IMR-90 (cell line): Measurements from ENCODE around the gene MYO7B. TPM values are rescaled to one million over a fixed set of nuclear protein-coding genes. Genes with fewer than 3 reads are reported as not detected.

Source experiments
- ATAC-seq: fragments of 200-7000 bp; cut with Tn5 transposase; 2 replicates; pipeline ENCODE4 v1.9.1; 2020; ENCODE audit warnings: low read depth, mild to moderate bottlenecking, moderate library complexity
- BruUV-seq: library from RNA; stranded (reverse); fragments of 400-500 nt; replicated peaks from 2 replicates; lab custom pipeline; 2021; lab: Mats Ljungman, UMichigan
- CTCF ChIA-PET: fragments of 300-600 bp; formaldehyde crosslinking; extraction: SDS; loops from one replicate; lab custom pipeline; 2021; ENCODE audit warnings: antibody characterized with exemption; lab: Yijun Ruan, JAX
- POLR2A ChIA-PET: fragments of 300-600 bp; sonication (Branson Sonifier 250); formaldehyde crosslinking; loops from one replicate; lab custom pipeline; 2022; ENCODE audit warnings: antibody characterized with exemption; ENCODE audit not compliant: unreplicated experiment; lab: Charles Lee
- DNase-seq: peaks from one replicate; pipeline ENCODE4 v3.0.0; 2013
- H2AFZ ChIP-seq: replicated peaks from 2 replicates; pipeline ENCODE3; 2013; ENCODE audit warnings: low read length, mild to moderate bottlenecking; ENCODE audit not compliant: poor library complexity
- H2AK5ac ChIP-seq: 2 replicates; pipeline ENCODE4 v1.6.1; 2013; ENCODE audit warnings: low read depth, low read length, inconsistent platforms
- H2AK9ac ChIP-seq: replicated peaks from 2 replicates; pipeline ENCODE3; 2013; ENCODE audit warnings: mild to moderate bottlenecking, low read depth, low read length, moderate library complexity; ENCODE audit not compliant: poor library complexity
- H2BK120ac ChIP-seq: 2 replicates; pipeline ENCODE4 v1.6.1; 2013; ENCODE audit warnings: low read depth, low read length, inconsistent platforms
- H2BK15ac ChIP-seq: 3 replicates; pipeline ENCODE4 v1.6.1; 2013; ENCODE audit warnings: low read depth, low read length, inconsistent platforms
- H2BK20ac ChIP-seq: 2 replicates; pipeline ENCODE4 v1.6.1; 2013; ENCODE audit warnings: low read depth, mild to moderate bottlenecking, inconsistent platforms, low read length, moderate library complexity
- H2BK5ac ChIP-seq: 2 replicates; pipeline ENCODE4 v1.6.1; 2013; ENCODE audit warnings: mild to moderate bottlenecking, low read depth, low read length, inconsistent platforms; ENCODE audit not compliant: poor library complexity, severe bottlenecking
- H3K14ac ChIP-seq: replicated peaks from 2 replicates; pipeline ENCODE4 v1.6.1; 2013; ENCODE audit warnings: low read depth, low read length, inconsistent platforms
- H3K18ac ChIP-seq: 2 replicates; pipeline ENCODE4 v1.6.1; 2013; ENCODE audit warnings: low read depth, low read length, control low read depth
- H3K23ac ChIP-seq: 2 replicates; pipeline ENCODE4 v1.6.1; 2013; ENCODE audit warnings: low read depth, low read length, inconsistent platforms
- H3K27ac ChIP-seq: 2 replicates; pipeline ENCODE4 v1.5.1; 2013; ENCODE audit warnings: mild to moderate bottlenecking, control low read depth, low read length; ENCODE audit not compliant: insufficient read depth
- H3K27me3 ChIP-seq: 2 replicates; pipeline ENCODE4 v1.6.1; 2013; ENCODE audit warnings: low read length; ENCODE audit not compliant: control insufficient read depth, insufficient read depth
- H3K36me3 ChIP-seq: 2 replicates; pipeline ENCODE4 v1.6.1; 2013; ENCODE audit warnings: low read length, mixed read lengths; ENCODE audit not compliant: control insufficient read depth, insufficient read depth
- H3K4ac ChIP-seq: 2 replicates; pipeline ENCODE4 v1.6.1; 2013; ENCODE audit warnings: low read depth, low read length, inconsistent platforms
- H3K4me1 ChIP-seq: 2 replicates; pipeline ENCODE4 v1.6.1; 2013; ENCODE audit warnings: low read length, mixed read lengths; ENCODE audit not compliant: control insufficient read depth, insufficient read depth
- H3K4me2 ChIP-seq: 2 replicates; pipeline ENCODE4 v1.6.1; 2013; ENCODE audit warnings: low read depth, mild to moderate bottlenecking, control low read depth, low read length, moderate library complexity
- H3K4me3 ChIP-seq: 2 replicates; pipeline ENCODE4 v1.5.1; 2013; ENCODE audit warnings: low read depth, mild to moderate bottlenecking, control low read depth, low read length, moderate library complexity; ENCODE audit not compliant: insufficient read depth
- H3K56ac ChIP-seq: 2 replicates; pipeline ENCODE4 v1.6.1; 2013; ENCODE audit warnings: low read length, inconsistent platforms; ENCODE audit not compliant: insufficient read depth; ENCODE audit errors: extremely low read depth
- H3K79me1 ChIP-seq, 2 experiments: 2 replicates each; pipeline ENCODE4 v1.6.1; 2013; ENCODE audit warnings: low read length in 2 of 2, inconsistent platforms in 1 of 2, low read depth in 1 of 2
- H3K9ac ChIP-seq: 2 replicates; pipeline ENCODE4 v1.6.1; 2013; ENCODE audit warnings: low read depth, low read length, control low read depth
- H3K9me1 ChIP-seq: 2 replicates; pipeline ENCODE4 v1.6.1; 2013; ENCODE audit warnings: low read length, inconsistent platforms; ENCODE audit not compliant: insufficient read depth
- H3K9me3 ChIP-seq: 2 replicates; pipeline ENCODE4 v1.6.1; 2013; ENCODE audit warnings: low read length; ENCODE audit not compliant: control insufficient read depth, insufficient read depth
- H4K20me1 ChIP-seq: 2 replicates; pipeline ENCODE4 v1.6.1; 2013; ENCODE audit warnings: low read length, inconsistent platforms; ENCODE audit not compliant: insufficient read depth
- H4K5ac ChIP-seq: 2 replicates; pipeline ENCODE4 v1.6.1; 2013; ENCODE audit warnings: mild to moderate bottlenecking, low read depth, low read length, control low read depth
- H4K8ac ChIP-seq, 2 experiments: 2 replicates each; pipeline ENCODE4 v1.6.1; 2013; ENCODE audit warnings: low read depth in 2 of 2, low read length in 2 of 2, control low read depth in 1 of 2, inconsistent platforms in 1 of 2
- H4K91ac ChIP-seq: 2 replicates; pipeline ENCODE4 v1.6.1; 2013; ENCODE audit warnings: low read depth, low read length, inconsistent platforms; ENCODE audit not compliant: insufficient read depth
- MAZ ChIP-seq: IDR thresholded peaks from 2 replicates; pipeline ENCODE4 v1.6.1; 2012; ENCODE audit warnings: low read depth, mild to moderate bottlenecking, low read length, improper control_type of control experiment, moderate library complexity, borderline replicate concordance
- POLR2A ChIP-seq: IDR thresholded peaks from 2 replicates; pipeline ENCODE4 v1.6.1; 2012; ENCODE audit warnings: mild to moderate bottlenecking, low read depth, low read length
- WGBS, 2 experiments: methylation state at CpG; one replicate each; pipeline versions ENCODE4 v1.1.5 to v1.1.7; 2013; ENCODE audit warnings: missing lambda C conversion rate in 2 of 2; ENCODE audit not compliant: insufficient read length in 1 of 2; ENCODE audit errors: extremely low coverage in 2 of 2; 5-methylcytosine and 5-hydroxymethylcytosine counted together
- dilution Hi-C: fragments of 300-500 bp; cut with HindIII; formaldehyde crosslinking; loops from one replicate; pipeline ENCODE4 v1.14.3; 2018; ENCODE audit warnings: low sequenced_read_pairs; ENCODE audit not compliant: unreplicated experiment
- in situ Hi-C: fragments of 300-500 bp; cut with MboI; formaldehyde crosslinking; loops from 3 replicates; pipeline ENCODE4 v1.14.3; 2019; ENCODE audit warnings: low sequenced_read_pairs, inconsistent platforms, mixed read lengths
- intact Hi-C: fragments of 100-400 bp; cut with micrococcal nuclease; formaldehyde crosslinking; loops from 2 replicates; pipeline ENCODE4 v1.10.0; 2022
- polyA plus RNA-seq, 3 experiments: library from polyadenylated mRNA; depleted of rRNA; stranded (reverse); fragments of >200 nt; gene quantifications; 2 replicates each; pipeline ENCODE4 v1.2.3, GENCODE V29; 2012; ENCODE audit warnings: low replicate concordance in 1 of 3
- total RNA-seq: library from RNA; depleted of rRNA; stranded (reverse); fragments of >200 nt; gene quantifications from 2 replicates; pipeline ENCODE4 v1.2.3, GENCODE V29; 2012

Gene MYO7B
- total and polyA plus RNA-seq, 2 of the 4 experiments (the other 2 are of a cell fraction): 0.18 to 0.46 TPM

- CTCF ChIA-PET: interaction anchor here (0.8 kb wide), 1 partner anchor 23 kb away, joined by 5 read pairs; no protein-coding TSS in a partner anchor
Observed at GRCh38 chr2:127614246-127614645, 78.8 kb downstream of the MYO7B start.

More at GRCh38 chr2:127614246-127614645, 78.8 kb downstream of the MYO7B start:
- no peak overlapping the region for H4K91ac ChIP-seq
- WGBS, 2 experiments: 33% methylated on average over 1 of the region's 2 CpGs; no CpG with 5 or more reads in 1 of the 2 experiments
- H3K27me3 ChIP-seq: peaks cover 8% of the 10 kb centered on the region
- no TSS peak for BruUV-seq
- H2AK5ac ChIP-seq: no peak overlapping the region
- no peak overlapping the region for H3K4ac ChIP-seq
- H3K9me1 ChIP-seq: no peaks in the 10 kb centered on the region; the same call in 1 of the 2 replicates
- no peak overlapping the region for H3K18ac ChIP-seq
- H3K23ac ChIP-seq: no peak overlapping the region
- H4K20me1 ChIP-seq: no peaks in the 10 kb centered on the region
- TF ChIP-seq MAZ: no peak
- no peak for TF ChIP-seq POLR2A
- intact Hi-C loops (no loop called here), in situ Hi-C loops (no loop called here), dilution Hi-C loops (no loop called here)
- H3K36me3 ChIP-seq: no peaks in the 10 kb centered on the region
- POLR2A ChIA-PET: no interaction called here
- H2BK20ac ChIP-seq: no peak overlapping the region
- no peaks in the 10 kb centered on the region for H3K79me1 ChIP-seq
- H3K56ac ChIP-seq: no peak overlapping the region
- peaks cover 21% of the 10 kb centered on the region for H3K9me3 ChIP-seq
- H3K4me2 ChIP-seq: no peak overlapping the region
- no peak overlapping the region for H4K8ac ChIP-seq
- H2AK9ac ChIP-seq: no peak overlapping the region
- no peak overlapping the region for H3K4me3 ChIP-seq
- no peak overlapping the region for H2AFZ ChIP-seq
- no peak overlapping the region for H3K27ac ChIP-seq
- H3K4me1 ChIP-seq: no peaks in the 10 kb centered on the region
- no peak overlapping the region for H4K5ac ChIP-seq
- DNase-seq (no peak), ATAC-seq (no peak)
- no peak overlapping the region for H2BK15ac ChIP-seq
- H3K9ac ChIP-seq: no peak overlapping the region
- no peak overlapping the region for H3K14ac ChIP-seq
- no peak overlapping the region for H2BK120ac ChIP-seq
- H2BK5ac ChIP-seq: no peak overlapping the region
